Activated naive CD8-positive, alpha-beta T cell treated with anti-CD3 and anti-CD28 coated beads, Interleukin-2, amount 50 U/mL, for 16 hours (primary cell): Measurements from ENCODE around the gene IGFALS.

Experiments used
- DNase-seq: peaks from one replicate; pipeline ENCODE4 v3.0.0-alpha.2; 2020; ENCODE audit warnings: low read depth, low spot score

Gene IGFALS

DNA sequence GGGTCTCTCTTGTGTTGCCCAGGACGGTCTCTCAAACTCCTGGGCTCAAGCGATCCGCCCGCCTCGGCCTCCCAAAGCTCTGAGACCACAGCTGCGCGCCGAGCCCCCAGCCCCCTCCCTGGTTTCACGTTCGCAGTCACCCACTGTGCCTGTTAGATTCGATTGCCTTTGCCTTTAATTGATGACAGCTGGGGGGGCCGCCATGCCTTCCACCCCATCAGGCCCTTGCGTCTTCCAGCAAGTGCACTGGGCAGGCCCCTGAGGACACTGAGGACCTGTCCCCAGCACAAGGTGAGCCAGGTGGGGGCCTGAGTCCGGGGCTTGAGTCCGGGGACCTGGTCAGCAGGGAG, 3.3 kb downstream of the IGFALS start:
- DNase-seq = no peak

DNA sequence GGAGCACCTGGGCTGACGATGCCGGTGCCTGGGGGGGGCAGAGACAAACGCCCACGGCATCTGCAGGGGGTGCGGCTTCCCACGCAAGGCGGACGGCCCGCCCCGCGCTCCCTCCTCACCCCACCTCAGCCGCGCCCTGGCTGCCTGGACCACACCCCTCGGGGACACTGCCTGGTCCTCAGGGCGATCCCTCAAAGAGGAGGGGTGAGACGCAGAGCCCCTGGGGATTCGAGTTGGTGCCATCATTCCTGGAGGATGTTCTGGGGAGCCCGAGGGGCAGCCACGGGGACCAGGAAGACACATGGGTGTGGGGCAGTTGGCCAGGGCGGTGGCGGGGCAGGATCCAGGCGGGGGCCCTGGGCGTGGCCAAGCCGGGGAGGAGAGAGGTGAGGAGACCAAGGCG, 3.9 kb downstream of the IGFALS start:
- DNase-seq = no peak

DNA sequence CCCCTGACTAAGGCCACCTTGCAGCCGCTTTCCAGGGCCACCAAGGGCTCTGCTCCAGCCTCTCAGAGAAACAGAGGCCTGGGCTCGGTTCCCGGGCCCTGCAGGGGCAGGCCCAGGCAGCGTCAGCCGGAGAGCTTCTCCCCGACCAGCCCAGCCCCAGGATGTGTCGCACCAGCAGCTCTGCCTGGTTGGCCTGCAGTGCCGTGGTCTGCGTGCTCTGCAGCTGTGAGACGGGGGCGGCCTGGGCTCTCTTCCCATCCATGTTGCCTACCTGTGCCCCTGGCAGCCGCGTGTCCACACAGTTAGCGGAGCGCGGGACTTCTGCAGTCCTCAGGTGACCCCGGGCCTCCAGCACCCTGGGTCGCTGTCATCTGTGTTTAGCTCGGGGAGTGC, 4.8 kb downstream of the IGFALS start:
- DNase-seq = no peak

DNA sequence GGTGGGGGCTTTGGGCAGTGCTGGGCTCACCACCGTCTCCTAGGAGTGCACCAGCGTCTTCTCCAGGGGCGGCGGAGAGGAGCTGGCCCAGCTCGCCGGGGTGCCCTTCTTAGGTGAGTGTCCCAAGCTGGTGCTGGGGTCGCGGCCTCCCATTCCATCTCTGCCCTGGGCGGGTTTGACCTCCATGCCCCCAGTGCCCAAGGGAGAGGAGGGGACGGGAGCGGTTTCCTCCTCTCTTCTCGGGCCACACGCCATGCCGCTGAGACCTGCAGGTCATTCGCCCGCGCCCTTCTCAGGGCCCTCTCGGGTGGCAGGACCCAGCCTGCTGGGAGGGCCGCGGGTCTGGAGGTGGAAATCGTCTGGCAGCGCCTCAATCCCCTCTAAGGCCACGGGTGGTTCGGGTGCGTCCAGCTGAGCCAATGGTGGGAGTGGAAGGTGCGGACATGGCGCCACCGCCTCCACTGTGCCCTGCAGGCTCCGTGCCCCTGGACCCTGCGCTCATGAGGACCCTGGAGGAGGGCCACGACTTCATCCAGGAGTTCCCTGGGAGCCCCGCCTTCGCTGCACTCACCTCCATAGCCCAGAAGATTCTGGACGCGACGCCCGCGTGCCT, 5.3 kb downstream of the IGFALS start:
- no peak for DNase-seq

DNA sequence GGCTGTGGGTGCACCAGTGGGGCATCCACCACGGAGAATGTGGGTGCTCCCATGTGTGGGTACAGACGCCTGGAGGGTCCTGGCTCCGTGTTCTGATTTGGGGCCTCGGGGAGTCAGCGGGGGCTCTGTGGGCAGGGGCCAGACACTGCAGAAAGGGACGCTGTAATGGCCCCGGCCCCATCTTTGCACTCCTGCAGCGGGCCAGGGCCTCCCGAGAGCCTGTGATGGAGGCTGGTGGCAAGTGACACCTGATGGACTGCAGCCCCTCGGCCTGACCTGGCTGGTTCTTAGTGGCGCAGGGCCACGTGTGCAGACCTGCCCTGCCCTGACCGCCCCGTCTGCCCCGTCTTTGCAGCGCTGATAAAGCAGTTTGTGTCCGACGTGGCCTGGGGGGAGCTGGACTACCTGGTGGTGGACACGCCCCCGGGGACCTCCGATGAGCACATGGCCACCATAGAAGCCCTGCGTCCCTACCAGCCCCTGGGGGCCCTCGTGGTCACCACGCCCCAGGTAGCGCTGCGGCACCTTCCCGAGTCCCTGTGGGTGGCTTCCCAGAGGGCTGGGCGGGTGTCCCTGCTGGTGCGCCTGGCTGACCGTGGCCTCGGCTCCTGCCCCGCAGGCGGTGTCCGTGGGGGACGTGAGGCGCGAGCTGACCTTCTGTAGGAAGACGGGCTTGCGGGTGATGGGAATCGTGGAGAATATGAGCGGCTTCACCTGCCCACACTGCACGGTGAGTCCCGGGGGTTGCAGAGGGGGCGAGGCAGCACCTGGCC, 6.0 kb downstream of the IGFALS start:
- DNase-seq = no peak

DNA sequence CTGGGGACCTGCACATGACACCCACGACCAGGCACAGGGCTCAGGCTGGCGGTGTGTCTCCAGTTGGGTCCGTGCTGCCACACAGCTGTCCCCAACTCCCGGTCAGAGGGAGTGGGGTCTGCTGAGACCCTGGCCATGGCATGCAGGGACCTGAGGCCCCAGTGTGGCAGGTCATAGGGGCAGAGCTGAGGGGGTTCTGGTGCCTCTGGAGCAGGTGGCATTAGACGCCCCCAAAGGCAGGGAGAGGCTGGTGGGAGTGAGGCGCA, 6.5 kb downstream of the IGFALS start:
- no peak for DNase-seq

DNA sequence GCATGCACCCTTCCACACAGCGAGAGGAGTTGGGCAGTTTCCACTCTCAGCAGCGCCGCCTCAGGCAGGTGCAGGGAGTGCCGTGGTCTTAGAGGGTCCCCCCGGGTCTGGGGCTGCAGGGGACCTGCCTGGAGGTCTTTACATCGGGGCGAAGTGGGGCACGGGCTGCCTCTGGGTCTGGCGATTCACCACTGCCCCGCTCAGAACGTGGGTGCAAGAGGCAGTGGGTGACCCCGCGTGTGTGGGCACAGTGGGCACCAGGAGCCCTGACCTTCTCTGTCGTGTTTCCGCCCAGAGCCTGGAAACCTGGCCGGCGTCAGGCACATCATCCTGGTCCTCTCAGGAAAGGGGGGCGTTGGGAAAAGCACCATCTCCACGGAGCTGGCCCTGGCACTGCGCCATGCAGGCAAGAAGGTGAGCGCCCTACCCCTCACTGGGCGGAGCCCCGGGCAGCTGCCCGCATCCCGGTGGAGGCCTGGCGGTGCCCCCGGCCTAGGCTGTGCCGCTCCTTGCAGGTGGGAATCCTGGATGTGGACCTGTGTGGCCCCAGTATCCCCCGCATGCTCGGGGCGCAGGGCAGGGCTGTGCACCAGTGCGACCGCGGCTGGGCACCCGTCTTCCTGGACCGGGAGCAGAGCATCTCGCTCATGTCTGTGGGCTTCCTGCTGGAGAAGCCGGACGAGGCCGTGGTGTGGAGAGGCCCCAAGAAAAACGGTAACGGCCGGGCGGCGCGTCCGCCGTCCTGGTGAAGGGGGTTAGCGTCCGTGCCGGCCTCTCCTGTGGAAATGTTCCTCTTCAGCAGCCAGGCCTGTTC, 7.1 kb downstream of the IGFALS start:
- DNase-seq = no peak

DNA sequence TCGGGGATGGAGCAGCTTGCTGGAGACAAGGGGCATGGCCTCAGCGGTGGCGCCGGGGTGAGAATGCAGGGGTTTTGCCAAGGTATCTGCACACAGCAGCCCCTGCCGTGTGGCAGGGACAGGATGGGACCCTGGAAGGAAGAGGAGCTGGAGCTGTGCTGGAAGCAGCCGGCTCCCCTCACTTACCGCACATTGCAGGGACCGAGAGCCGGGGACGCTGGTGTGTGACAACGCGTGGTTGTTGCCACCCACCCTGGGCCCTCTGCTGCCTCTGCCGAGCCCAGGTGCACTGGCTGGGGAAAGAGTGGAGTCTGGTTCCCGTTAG, 7.7 kb downstream of the IGFALS start:
- no peak for DNase-seq

DNA sequence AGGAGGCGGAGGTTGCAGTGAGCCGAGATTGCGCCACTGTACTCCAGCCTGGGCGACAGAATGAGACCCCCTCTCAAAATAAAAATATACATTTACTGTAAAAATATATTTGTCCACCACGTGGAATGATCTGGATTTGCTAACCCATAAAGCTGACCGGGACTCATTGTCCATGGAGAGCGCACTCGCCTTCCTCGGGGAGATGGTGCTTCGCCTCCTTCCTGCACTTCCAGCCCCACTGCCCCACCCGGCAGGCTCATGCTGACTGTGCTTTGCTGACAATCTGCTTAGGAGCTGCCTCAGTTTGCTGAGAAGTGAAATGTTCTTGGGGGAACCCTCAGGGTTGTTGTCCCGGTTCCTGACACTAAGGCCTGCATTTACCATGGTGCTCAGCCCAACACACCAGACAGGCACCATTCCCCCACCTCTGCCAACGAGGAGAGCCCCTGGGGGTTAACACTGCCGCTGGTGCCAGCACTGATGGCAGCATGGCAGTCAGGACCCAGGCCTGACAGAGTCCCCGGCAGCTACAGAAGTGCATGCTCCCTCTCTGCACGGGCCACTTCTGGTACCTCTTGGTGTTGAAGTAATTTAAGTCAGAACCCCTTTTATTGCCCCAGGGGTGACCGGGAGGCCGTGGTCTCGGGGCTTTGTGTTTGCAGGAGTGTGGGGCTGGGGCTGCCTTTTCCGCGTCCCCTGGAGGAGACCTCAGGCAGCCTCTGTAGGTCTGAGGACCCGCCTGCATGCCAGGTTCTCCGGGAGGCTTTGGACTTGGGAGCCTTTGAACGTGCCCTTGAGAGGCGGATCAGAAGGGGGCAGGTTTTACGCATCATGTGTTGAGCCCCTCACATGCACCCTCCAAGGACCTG, 8.3 kb downstream of the IGFALS start:
- no peak for DNase-seq

DNA sequence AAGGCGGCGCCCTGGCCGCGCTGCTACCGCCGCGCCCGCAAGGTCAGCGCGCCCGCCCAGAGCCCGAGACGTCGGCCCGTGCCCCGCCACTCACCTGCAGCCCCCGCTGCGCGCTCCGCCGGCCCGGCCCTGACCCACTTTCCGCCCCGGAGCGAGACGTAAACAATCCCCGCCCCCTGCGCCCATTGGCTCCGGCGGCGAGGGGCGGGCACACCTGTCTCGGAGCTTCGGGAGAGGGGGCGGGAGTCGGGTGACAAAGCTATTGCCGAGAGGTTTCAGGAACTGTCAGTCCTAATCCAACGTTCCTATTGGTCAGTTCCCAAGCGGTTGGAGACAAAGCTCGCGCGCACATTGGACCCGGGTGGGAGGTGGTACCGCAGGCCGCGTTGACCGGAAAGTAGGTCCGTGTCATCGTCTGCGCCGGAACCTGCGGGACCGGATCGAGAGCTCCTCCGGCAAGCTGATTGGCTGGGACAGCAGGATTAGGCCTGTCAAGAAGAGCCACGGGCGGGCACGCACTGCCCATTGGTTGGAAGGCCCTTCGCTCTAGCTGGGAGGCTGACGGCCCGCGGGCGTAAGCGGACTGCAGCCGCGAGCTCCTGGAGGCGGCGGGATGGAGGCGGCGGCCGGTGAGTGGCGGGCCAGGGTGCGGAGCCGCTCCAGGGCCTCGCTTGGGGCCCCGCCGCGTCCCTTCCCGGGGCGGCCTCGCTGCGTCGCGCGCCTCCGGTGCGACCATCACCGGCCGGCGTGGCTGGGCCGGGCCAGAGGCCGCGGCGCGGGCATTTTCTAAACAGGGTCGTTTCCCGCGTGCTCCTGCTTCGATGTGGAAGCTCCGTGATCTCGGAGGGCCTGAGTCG, 10.9 kb downstream of the IGFALS start, which contains the start of the genes NUBP2 and SPSB3:
Gene NUBP2, plus strand, starts transcription at position 553 of the 857 bp plus-strand sequence. Its CDS starts 61 bp downstream, at position 614.
Gene SPSB3, minus strand, starts transcription at position 164 of the 857 bp plus-strand sequence. CDS start 1,088 bp downstream, outside the sequence.
- peak; percentile 95 for DNase-seq

DNA sequence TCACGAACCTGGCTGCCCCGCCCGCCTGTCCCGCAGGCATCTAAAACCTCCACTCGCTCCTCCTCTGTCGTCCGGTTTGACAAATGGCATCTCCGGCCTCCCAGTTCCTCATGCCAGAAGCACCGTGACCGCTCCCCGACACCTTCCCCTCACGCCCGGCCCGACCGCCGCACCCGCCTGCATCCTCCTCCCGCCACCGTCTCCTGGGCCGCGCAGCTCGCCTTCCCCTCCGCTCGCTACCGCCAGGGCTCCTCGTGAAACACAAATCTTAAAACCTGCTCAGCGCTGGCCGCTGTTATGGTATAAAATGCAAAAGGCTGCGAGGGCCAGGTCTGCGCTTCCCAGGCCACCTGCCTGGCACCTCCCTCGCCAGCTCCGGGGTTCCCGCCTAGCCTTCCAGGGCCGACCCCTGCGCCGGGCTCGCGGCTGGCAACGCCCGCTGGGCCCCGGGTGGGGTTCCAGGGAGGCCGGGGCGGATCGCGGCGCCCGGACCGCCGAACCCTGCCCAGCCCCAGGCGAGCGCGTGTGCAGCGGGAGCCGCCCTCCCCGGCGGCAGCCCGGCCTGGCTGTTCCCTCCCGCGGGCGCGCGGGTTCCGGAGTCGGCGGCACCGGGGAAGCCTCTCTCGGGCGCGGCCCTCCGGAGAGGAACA, 11.6 kb downstream of the IGFALS start:
- no peak for DNase-seq

DNA sequence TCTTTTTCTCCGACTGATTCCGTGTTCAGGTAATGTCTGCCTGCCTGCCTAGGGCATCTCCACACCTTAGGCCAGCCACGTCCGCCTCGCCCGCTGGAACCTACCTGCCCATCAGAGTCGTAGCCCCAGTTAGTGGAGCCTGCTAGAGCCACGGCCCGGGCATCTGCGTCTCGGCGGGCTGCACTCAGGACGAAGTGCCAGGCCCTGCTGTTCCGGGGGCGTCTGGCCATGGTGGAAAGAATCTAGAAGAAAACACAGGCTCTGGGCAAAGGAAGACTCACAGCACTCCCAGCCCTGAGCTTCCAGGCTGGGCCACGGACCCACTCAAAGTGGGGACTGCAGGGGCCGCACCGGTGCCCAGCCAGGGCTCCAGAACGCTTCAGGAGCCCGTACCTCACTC, 12.3 kb downstream of the IGFALS start:
- no peak for DNase-seq

DNA sequence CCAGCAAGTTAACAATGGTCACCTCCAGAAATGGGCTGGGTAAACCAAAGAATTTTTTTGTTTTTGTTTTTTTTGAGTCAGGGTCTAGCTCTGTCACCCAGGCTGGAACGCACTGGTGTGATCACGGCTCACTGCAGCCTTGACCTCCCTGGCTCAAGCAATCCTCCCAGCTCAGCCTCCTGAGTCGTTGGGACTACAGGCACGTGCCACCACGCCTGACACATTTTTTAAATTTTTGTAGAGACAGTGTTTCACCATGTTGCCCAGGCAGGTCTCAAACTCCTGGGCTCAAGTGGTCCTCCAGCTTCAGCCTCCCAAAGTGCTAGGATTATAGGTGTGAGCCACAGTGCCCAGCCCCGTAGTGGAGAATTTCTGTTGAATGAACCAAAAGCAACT, 12.8 kb downstream of the IGFALS start:
- DNase-seq = no peak

DNA sequence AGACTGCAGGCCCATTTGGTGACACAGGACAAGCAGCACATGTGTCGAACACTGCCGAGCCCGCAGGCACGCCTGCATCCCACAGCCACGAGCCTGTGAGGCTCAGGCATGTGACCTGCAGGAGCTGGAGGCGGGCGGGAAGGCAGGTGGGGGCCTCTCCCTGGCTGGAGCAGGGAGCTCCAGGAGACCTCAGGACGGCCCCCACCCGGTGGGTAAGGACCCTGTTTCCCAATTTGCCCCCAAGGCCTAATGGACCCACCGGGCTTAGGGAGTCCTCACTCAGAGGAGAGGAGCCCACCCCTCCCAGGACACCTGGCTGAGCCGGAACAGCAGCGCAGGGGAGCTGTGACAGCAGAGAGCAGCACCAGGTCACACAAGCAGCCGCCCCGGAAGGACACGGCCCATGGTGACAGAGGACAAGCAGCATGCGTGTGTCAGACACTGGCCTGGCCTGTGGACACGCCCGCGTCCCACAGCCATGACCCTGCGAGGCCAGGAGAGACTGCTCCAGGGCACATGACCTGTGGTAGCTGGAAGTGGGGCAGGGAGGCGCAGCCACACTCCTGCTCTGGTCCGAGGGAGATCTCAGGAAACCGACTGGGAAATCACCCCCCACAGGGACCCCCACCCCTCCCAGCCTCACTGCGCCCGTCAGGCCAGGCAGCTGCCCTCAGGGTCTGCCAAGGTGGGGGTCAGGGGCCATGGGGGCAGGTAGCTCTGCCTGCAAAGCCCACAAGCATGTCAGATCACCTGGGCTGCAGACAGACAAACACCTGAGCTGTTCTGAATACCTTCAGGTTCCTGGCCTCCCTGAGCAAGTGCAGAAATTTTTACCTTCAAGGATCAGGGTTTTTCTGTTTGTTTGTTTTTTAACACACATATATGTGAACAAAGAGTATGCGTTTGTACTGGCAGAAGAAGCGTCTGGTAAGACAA, 13.5 kb downstream of the IGFALS start:
- DNase-seq = no peak

DNA sequence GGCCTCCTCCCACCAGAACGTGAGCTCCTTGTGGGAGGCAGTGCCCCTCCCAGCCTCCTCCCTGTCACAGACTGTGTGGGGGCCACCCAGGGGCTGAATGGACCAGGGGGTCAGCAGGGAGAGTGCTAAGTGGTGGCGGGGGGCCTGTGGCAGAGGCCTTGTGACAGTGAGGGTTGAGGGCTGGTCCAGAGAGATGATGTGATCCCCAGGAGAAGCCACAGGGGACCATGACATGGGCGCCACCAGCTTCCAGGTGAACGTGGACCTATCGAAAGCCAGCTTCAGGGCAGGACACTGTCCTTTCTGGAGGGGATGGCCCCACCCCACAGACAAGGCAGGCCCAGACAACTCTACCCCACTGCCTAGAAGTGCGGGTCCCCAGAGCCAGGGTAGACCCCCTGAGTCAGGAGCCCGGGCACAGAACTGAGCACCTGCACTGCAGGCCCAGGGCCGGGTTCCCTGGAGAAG, 14.2 kb downstream of the IGFALS start:
- DNase-seq = no peak

DNA sequence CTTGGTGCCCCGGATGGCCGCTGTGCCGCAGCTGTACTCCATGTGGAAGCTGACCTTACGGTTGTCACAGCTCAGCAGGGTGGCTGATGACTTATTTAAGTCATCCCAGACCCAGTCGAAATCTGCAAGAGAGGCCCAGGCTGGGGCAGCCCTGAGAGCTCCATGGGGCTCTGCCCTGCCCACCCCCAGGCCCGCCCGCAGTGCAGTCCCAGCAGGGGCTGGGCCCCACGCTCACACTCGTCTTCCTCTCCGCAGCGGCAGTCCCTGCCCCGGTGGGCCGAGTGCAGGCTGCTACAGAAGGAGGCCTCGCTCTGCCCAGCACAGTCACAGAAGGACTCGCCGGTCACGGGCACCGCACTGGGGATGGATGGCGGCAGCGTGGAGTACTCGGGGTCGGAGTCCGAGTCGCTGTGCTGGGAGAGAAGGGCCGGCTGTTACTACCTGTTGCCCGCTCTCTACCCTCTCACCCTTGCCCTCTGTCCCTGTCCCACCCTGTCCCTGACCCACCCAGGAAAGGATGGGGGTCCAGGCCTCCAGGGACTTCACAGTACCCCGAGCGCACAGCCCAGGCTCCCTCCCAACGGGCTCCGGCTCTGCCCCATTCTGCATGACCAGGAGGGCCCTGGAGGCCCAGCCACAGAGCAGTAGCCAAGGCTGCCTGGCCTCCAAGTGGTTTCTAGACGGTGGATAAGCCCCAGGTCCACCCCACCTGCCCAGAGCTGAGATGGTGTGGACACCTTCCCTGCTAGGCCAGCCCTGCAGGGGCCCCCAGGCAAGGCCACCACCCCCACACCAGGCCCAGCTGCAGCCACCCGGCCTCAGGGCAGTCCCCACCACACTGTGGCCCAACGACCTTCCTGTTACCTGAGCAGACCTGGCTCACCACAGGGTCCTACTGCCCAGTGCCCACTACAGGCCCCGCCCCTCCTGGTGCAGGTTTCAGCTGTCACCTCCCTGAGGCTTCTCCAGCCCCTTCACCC, 15.0 kb downstream of the IGFALS start:
- no peak for DNase-seq

DNA sequence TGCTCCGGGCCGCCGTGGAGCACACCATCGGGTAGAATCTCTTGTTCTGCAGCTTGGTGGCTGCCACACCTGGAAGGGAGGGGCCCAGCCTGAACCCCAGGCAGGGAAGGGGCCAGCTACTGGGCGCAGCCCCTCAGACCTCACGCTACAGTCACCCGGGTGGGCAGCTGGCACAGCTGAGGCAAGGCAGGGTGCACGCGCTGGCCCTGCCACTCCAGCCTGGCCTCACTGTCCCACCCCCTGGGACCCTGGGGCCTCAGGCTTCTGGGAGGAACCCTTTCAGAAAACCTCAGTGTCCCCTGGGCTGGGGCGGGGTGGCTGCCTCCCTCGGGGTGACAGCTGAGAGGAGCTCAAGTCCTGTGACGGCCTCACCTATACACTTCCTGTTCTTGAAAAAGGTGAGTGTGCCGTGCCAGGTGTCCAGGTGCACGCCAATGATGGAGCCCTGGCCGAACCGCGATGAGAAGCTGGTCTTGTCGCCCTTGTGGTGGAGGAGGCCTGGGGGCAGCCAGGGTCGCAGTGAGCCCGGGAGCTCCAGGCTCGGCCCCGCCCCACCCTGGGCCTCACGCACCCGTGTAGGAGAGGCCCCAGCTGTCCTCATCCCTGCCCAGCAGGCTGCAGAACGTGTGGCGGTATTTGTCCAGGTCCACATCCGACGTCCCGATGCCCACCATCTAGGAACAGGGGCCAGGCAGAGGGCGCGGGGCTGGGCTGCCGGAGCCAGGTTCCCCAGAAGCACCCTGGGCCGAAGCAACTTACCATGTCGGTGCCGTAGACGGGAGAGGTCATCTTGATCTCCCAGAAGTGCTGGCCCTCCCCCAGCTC, 15.9 kb downstream of the IGFALS start:
- DNase-seq = no peak
